ENCODE results near the gene SYT9.

DNA sequence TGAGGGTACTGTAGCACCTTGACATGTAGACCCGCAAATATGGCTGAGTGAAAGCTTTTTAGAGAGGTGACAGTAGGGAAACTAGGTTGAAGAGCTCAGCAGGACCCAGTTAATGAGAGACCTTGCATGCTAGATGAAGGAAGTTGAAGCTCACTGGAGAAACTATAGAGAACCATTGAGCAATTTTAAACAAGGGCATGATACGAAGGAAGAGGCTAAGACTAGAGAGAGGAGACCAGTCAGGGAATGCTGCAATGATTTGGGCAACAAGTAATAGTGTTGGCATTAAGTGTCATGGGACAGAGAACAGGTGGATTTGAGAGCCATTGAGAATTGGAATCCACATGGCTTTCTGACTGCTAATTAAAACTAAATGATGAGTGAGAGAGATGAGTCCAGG lies 237.7 kb downstream of the SYT9 start:
- no peak for TF ChIP-seq TAF1 (conservative IDR thresholded peaks at IDR 0.05)
- no peak for TF ChIP-seq RAD21 (IDR thresholded peaks at IDR 0.05)
- TF ChIP-seq GABPA (IDR thresholded peaks at IDR 0.05 in 1 of 2, conservative IDR thresholded peaks at IDR 0.05 in 1 of 2) = no peak

Measured in liver (tissue), 2 donors.